Measurements from ENCODE around the gene USP3. TPM values are rescaled to one million over a fixed set of nuclear protein-coding genes. Genes with fewer than 3 reads are reported as not detected.

USP3 gene
- total RNA-seq, 1 donor from 2014 or later, result 57.3 TPM

GRCh38 chr15:63473749-63473998 is 30.7 kb upstream of the USP3 start:
- no peak for DNase-seq (ENCODE audit: extremely low spot score, unreplicated experiment)
- TF ChIP-seq CTCF (conservative IDR thresholded peaks at IDR 0.05), result no peak
- H3K9me3 Mint-ChIP-seq, result no peaks in the 10 kb centered on the region
- H3K27ac Mint-ChIP-seq, result peak overlapping the region; percentile 70
- peaks cover 21% of the 10 kb centered on the region for H3K4me1 Mint-ChIP-seq (ENCODE audit: unreplicated experiment)
- H3K36me3 Mint-ChIP-seq, result no peaks in the 10 kb centered on the region
- peak overlapping the region; percentile 36 for H3K4me3 Mint-ChIP-seq
- H3K27me3 Mint-ChIP-seq, result peaks cover 7% of the 10 kb centered on the region

- Mint-ChIP-seq H3K36me3 (no peaks in the 10 kb centered on the region), H3K4me1 (ENCODE audit: unreplicated experiment) (peaks cover 21% of the 10 kb centered on the region), H3K27me3 (peaks cover 2% of the 10 kb centered on the region), H3K9me3 (no peaks in the 10 kb centered on the region), H3K27ac (peak overlapping the region; percentile 70), H3K4me3 (peak overlapping the region; percentile 36)
- TF ChIP-seq CTCF (conservative IDR thresholded peaks at IDR 0.05), result no peak
- DNase-seq (ENCODE audit: extremely low spot score, unreplicated experiment), result no peak
Observed at GRCh38 chr15:63473999-63474809, 30.2 kb upstream of the USP3 start.

GRCh38 chr15:63474810-63475316 is 29.5 kb upstream of the USP3 start:
- DNase-seq (ENCODE audit: extremely low spot score, unreplicated experiment), result no peak
- TF ChIP-seq CTCF (conservative IDR thresholded peaks at IDR 0.05), result no peak
- Mint-ChIP-seq H3K4me3 (no peak overlapping the region), H3K36me3 (no peaks in the 10 kb centered on the region), H3K27me3 (peaks cover 2% of the 10 kb centered on the region), H3K27ac (peak overlapping the region; percentile 51), H3K4me1 (ENCODE audit: unreplicated experiment) (peaks cover 28% of the 10 kb centered on the region), H3K9me3 (no peaks in the 10 kb centered on the region)

- H3K27ac Mint-ChIP-seq, result peak overlapping the region; percentile 18
Observed at GRCh38 chr15:63475707-63476106, 28.7 kb upstream of the USP3 start.

GRCh38 chr15:63476229-63476632 is 28.2 kb upstream of the USP3 start:
- peak overlapping the region; percentile 18 for H3K27ac Mint-ChIP-seq
- peak overlapping the region; percentile 1 for H3K4me3 Mint-ChIP-seq
- H3K36me3 Mint-ChIP-seq, result no peaks in the 10 kb centered on the region
- no peak for TF ChIP-seq CTCF (conservative IDR thresholded peaks at IDR 0.05)
- no peaks in the 10 kb centered on the region for H3K9me3 Mint-ChIP-seq
- peaks cover 29% of the 10 kb centered on the region for H3K4me1 Mint-ChIP-seq (ENCODE audit: unreplicated experiment)
- H3K27me3 Mint-ChIP-seq, result peaks cover 2% of the 10 kb centered on the region
- DNase-seq (ENCODE audit: extremely low spot score, unreplicated experiment), result no peak

More at GRCh38 chr15:63475707-63476106, 28.7 kb upstream of the USP3 start:
- DNase-seq (ENCODE audit: extremely low spot score, unreplicated experiment), result no peak
- Mint-ChIP-seq H3K27me3 (peaks cover 2% of the 10 kb centered on the region), H3K9me3 (no peaks in the 10 kb centered on the region), H3K36me3 (no peaks in the 10 kb centered on the region), H3K4me1 (ENCODE audit: unreplicated experiment) (peaks cover 29% of the 10 kb centered on the region), H3K4me3 (no peak overlapping the region)
- TF ChIP-seq CTCF (conservative IDR thresholded peaks at IDR 0.05), result no peak
